GM12892 (cell line): ENCODE results near the gene MED13L.

ENCODE experiments used
- DNase-seq: peaks from one replicate; pipeline ENCODE4 v3.0.0; 2011; ENCODE audit not compliant: insufficient read length
- FAIRE-seq: peaks from 2 replicates; lab custom pipeline; 2011; peaks lifted over from hg19 to GRCh38; lab: Jason Lieb, UNC
- POLR2A ChIP-seq: IDR thresholded peaks from 2 replicates; pipeline ENCODE4 v1.6.1; 2011; ENCODE audit warnings: low read depth, low read length, control low read depth
- POLR2AphosphoS5 ChIP-seq: IDR thresholded peaks from 2 replicates; pipeline ENCODE4 v1.6.1; 2011; ENCODE audit warnings: low read depth, low read length, control low read depth
- TAF1 ChIP-seq: IDR thresholded peaks from 2 replicates; pipeline ENCODE4 v1.6.1; 2011; ENCODE audit warnings: low read depth, mild to moderate bottlenecking, control low read depth, low read length, borderline replicate concordance

The MED13L gene

DNA sequence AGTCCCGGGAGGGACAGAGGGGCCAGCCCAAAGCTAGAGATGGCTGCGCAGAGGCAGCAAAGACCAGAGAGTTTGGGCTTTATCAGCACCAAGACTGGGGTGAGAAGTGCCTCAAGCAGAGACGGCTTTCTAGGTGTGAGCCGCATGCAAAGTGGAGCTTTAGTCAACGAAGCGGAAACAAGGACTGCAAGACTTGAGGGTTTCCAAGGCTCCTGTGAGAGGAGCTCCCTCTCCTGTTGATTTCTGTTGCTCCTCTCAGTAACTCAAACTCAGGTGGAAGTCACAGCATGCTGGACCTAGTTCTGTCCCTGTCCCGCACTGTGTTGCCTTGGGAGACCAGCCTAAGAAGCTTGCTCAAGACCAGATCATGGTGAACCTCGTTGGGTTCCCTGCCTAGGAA is 327.8 kb downstream of the MED13L start:
- FAIRE-seq (no peak), DNase-seq (no peak)
- no peak for TF ChIP-seq POLR2A
- no peak for TF ChIP-seq POLR2AphosphoS5
- no peak for TF ChIP-seq TAF1

GRCh38 chr12:115947696-115948062 is 329.8 kb downstream of the MED13L start:
- DNase-seq = no peak
- TF ChIP-seq TAF1 (no peak), POLR2AphosphoS5 (no peak), POLR2A (no peak)

GRCh38 chr12:115946867-115947695 is 330.4 kb downstream of the MED13L start:
- DNase-seq = no peak
- TF ChIP-seq POLR2AphosphoS5 (peak; percentile 16; the same call in 1 of the 2 replicates), POLR2A (no peak)
- FAIRE-seq = no peak

More at GRCh38 chr12:115947696-115948062, 329.8 kb downstream of the MED13L start:
- FAIRE-seq = no peak

- no peak for TF ChIP-seq TAF1
- no peak for TF ChIP-seq POLR2A
- no peak for TF ChIP-seq POLR2AphosphoS5
- DNase-seq (no peak), FAIRE-seq (no peak)
These were observed 331.4 kb downstream of the MED13L start for GRCh38 chr12:115946092-115946491.

- DNase-seq (no peak), FAIRE-seq (no peak)
- TF ChIP-seq POLR2A = no peak
- TF ChIP-seq TAF1 = no peak
- no peak for TF ChIP-seq POLR2AphosphoS5
These were observed 332.0 kb downstream of the MED13L start for GRCh38 chr12:115945491-115945885.

- no peak for DNase-seq
- TF ChIP-seq POLR2AphosphoS5 = no peak
- FAIRE-seq = no peak
These were observed 332.5 kb downstream of the MED13L start for GRCh38 chr12:115944837-115945490.

DNA sequence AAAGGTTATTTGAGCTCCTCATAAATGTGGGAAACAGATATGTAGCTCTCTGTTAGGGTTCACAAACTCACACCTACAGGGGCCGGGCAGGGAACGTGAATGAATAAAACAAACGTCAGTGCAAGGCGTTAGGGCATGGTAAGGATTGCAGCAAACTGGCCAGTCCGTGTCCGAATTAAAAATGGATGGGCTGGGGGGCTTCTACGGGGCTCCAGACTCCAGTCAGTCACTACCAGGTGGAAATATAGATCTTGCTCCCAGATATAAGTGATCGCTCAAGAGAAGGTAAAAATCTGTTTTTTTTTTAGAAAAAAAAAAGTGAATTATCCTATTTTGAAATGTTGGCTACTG is 333.1 kb downstream of the MED13L start:
- FAIRE-seq = no peak

DNA sequence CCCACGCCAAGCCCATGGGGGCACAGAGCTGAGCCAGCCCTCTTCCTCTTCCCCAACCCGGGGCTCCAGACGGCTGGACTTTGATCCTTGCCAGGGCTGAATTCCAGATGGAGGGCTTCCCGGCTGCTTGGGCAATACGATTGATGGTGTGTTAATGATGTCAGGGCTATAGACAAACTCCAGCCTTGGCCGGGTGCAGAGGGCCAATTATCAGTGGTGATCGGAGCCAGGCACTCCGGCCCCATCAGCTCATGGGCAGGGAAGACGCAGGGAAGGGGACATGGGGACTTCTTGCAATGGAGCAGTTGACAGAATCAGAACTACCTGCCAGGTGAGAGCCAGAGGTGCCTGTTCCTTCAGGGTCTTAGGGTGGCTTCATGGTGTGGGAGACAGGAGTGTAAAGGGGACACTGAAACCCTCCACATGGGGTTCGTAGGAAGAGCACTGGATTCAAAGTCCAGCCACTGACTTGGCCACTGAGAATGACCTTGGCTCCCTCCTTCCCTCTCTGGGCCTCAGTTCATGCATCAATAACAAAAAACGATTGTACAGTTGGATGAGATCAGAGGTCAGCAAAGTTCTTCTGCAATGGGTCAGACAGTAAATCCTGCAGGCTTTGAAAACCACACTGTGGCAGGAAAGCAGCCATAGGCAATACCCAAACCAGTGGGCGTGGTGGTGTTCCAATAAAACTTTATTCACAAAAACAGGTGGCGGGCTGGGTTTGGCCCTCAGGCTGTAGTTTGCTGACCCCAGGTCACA is 333.7 kb downstream of the MED13L start:
- FAIRE-seq (no peak), DNase-seq (no peak)
- TF ChIP-seq POLR2A (no peak), POLR2AphosphoS5 (no peak), TAF1 (no peak)

More for the DNA sequence above, 333.1 kb downstream of the MED13L start:
- TF ChIP-seq TAF1 (no peak), POLR2A (no peak), POLR2AphosphoS5 (no peak)
- DNase-seq = no peak

DNA sequence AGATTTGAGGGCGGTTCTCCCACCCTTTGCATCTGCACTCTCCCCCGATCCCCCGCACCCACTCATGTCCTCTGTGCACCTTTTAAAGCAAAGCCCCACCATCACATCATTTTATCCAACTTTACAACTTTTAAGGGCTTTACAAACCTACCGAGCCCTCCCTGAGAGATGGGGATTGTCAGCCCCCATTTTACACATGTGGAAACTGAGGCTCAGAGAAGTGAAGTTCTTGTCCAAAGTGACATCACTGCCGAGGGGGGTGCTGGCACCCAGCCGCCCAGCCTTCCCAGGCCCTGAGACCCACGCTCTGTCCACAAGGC is 334.2 kb downstream of the MED13L start:
- DNase-seq = no peak
- TF ChIP-seq TAF1 (no peak), POLR2A (no peak), POLR2AphosphoS5 (no peak)
- no peak for FAIRE-seq

- DNase-seq (no peak), FAIRE-seq (no peak)
- TF ChIP-seq POLR2A = no peak
- TF ChIP-seq TAF1 = no peak
- no peak for TF ChIP-seq POLR2AphosphoS5
These were observed 335.1 kb downstream of the MED13L start for GRCh38 chr12:115942346-115942745.

GRCh38 chr12:115941362-115941761 is 336.1 kb downstream of the MED13L start:
- TF ChIP-seq POLR2AphosphoS5 (no peak), TAF1 (no peak), POLR2A (no peak)
- DNase-seq = no peak
- no peak for FAIRE-seq
